GM12873 (cell line): ENCODE results near the gene BPI.

Source experiments
- TF ChIP-seq, protein P1 (sequence below): IDR thresholded peaks from 2 replicates; pipeline ENCODE4 v1.5.1; 2012; ENCODE audit warnings: low read depth, mild to moderate bottlenecking, moderate library complexity, low read length, control low read depth; ENCODE audit not compliant: insufficient read depth; ENCODE audit errors: missing control alignments

Gene BPI

DNA sequence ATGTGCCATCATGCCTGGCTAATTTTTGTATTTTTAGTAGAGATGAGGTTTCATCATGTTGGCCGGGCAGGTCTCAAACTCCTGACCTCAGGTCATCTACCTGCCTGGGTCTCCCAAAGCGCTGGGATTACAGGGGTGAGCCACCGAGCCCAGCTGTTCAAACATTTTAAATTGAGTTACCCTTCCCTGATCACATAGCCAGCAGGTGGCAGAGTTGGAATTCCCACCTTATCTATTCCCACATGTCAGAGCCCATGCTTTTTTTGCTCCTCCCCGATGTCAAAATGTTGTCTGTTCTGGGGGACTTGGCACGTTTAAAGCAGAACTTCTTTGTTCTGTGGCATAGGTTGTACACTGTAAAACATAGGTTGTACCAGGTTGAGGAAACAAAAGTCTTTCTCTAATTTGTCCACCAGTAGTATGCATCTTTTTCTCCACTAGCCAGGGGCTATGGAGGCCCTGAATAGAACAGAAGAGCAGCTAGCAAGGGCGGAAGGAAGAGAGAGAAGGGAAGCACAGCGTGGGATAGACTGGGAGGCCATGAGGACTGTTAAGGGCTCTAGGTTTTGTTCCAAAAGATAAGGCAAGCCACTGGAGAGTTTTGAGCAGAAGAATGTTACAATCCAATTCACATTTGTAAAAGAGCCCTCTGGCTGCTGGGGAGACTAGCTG, 35.0 kb downstream of the BPI start:
- TF ChIP-seq, protein P1, sequence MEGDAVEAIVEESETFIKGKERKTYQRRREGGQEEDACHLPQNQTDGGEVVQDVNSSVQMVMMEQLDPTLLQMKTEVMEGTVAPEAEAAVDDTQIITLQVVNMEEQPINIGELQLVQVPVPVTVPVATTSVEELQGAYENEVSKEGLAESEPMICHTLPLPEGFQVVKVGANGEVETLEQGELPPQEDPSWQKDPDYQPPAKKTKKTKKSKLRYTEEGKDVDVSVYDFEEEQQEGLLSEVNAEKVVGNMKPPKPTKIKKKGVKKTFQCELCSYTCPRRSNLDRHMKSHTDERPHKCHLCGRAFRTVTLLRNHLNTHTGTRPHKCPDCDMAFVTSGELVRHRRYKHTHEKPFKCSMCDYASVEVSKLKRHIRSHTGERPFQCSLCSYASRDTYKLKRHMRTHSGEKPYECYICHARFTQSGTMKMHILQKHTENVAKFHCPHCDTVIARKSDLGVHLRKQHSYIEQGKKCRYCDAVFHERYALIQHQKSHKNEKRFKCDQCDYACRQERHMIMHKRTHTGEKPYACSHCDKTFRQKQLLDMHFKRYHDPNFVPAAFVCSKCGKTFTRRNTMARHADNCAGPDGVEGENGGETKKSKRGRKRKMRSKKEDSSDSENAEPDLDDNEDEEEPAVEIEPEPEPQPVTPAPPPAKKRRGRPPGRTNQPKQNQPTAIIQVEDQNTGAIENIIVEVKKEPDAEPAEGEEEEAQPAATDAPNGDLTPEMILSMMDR: no peak

DNA sequence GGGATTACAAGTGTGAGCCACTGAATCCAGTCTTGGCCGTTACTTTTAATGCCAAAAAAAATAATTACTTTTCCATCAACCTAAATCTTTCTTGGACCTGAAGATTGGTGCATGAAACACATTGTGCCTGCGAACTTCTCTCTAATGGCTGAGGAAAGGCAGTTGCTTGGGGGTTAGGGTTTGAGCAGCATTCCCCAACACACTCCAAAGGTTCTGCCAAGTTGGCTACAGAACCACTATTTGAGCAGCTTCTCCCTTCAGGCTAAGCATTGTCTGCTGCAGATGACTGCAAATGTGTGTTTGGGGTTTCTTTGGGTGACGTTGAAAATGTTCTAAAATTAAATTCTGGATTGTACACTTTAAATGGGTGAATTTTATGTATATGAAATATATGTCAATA, 36.0 kb downstream of the BPI start:
- TF ChIP-seq, protein P1: no peak

DNA sequence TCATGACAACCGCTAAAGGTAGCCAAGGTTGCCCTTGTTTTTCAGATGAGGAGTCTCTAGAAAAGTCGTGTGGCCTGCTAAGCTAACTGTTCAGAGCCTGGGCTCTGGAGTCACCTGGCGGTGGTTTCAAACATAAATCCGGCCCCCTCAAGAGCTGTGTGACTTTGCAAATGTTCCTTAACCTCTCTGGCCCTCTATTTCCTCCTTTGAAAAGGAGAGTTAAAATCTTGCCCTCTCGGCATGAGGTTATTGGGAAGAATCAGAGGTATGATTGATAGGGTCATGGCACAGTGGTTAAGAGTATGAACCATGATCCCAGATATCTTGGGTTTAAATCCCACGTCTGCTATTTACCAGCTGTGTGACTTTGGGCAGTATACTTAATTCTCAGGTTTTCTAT, 36.7 kb downstream of the BPI start:
- TF ChIP-seq, protein P1: no peak

DNA sequence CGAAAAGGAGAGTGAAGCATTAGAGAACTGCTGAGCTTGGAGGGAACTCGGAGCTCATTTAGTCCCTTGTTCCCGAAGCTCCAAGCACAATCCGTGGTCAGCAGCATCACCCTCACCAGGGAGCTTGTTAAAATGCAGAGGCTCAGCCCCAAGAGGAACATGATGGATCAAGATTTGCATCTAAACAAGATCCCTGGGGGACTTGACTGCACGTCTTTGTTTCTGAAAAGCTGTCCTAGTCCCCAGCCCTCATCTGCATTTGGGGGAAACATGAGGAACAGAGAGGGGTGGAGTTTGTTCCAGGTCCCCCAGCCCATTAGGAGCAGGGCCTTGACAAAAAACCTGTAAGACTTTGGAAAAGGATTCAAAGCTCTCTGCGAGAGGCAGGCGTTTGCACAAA, 38.3 kb downstream of the BPI start:
- TF ChIP-seq, protein P1: no peak

DNA sequence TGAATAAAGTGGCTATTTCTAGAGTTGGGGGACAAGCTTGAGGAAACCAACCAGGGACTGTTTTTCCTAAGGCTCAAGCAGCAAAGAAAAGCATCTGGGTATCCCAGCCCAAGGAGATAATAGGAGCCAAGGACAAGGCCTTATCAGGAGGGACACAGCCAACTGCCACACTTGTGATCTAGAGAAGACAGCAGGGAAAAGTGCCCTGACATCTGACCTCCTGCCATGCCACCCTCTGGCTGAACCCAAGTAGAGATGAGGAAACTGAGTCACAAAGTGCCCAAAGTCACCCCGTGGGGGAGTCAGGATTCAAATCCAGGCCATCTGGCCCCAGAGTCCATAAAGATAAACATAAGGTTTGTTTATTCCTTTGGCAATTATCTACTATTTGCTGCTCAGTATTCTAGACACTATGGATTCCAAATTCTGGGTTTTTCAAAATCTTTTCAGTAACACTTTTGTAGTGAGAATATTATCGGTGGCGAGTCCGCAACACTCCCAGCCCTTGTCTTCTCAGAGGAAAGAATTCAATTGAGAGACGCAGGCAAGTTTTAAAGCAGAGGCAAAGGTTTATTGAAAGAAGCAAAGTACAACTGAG, 38.9 kb downstream of the BPI start:
- TF ChIP-seq, protein P1: no peak

DNA sequence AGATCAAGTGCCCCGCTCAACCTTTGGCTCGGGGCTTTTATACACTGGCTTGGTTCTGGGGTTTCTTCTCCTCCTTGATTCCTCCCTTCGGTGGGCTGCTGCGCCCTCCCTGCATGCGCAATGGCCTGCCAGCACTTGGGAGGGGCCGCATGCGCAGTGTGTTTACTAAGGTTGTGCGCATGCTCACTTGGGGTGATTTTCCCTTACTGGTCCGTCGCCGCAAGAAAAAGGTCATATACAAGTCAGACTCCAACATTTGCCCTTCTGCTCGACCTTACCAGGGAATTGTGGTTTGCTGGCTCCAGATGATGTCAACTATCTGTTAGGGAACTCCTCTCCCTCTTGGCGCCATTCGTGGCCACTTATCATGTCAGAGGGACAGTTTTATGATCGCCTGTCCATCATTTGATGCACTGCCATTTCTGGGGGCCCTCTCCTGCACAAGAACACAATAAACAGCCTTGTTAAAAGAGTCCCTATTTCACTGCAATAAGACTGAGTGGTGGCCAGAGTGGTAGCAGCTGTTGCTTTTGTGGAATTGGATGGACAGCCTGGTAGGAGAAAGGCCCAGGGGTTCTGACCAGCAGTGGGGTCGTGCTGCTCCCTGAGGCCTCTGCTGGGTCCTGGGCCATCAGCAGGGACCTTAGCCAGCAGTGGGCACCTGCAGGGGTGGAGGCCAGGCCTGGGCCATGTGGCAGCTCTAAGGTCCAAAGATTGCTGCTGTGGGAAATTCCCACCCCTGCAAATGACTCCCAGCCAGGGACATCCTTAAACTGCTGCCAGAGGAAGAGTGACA, 39.6 kb downstream of the BPI start:
- TF ChIP-seq, protein P1: no peak

DNA sequence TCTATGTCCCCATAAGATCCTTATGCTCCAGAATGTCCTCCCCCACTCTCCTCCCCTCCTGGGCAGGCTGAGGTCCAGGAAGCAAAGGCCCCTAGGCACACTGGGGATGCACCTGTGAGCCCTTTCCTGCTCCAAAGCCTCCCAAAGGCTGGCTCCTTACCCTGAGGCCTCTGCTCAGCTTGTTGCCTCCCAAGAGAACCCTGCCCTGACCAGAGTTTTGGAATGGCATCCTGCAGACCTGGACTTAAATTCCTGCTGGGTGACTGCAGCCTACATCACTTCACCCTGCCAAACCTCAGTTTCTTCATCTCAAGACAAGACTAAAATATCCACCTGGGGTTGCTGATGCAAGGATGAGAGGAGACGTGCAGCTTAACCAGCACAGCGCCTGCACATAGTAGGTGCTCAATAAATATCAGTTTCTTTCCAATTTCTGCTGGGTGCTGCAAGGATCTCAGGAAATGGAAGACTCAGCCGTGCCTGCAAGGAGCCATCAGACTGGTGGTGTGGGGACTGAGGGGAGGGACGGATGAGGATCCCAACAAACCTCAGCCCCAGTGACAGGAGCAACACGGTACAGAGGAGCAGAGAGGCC, 40.2 kb downstream of the BPI start:
- TF ChIP-seq, protein P1: no peak
